ENCODE data around the gene FSTL4. TPM values are rescaled to one million over a fixed set of nuclear protein-coding genes. Genes with fewer than 3 reads are reported as not detected.

Gene FSTL4
- total and polyA plus RNA-seq, 2 experiments from 2014 or later: 1.4 to 2.8 TPM

DNA sequence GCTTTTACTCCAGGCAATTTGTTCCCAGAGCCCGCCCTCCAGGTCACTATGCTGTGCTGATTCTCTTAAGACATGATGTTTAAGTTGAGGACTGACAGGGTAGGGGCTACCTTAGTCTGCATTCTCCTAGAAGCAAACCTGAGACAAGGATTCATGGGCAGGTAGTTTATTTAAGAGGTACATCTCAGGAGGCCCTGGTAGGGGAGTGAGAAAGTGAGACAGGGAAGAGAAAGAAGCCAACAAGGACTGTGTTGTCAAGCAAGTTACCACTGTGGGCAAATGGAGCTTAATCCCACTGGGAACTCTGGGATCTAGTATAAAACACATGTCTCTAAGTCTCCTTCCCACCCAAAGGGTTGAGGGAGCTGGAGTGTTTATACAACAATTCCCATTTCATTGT is 43.6 kb upstream of the FSTL4 start (continued):
- TF ChIP-seq, protein P1, sequence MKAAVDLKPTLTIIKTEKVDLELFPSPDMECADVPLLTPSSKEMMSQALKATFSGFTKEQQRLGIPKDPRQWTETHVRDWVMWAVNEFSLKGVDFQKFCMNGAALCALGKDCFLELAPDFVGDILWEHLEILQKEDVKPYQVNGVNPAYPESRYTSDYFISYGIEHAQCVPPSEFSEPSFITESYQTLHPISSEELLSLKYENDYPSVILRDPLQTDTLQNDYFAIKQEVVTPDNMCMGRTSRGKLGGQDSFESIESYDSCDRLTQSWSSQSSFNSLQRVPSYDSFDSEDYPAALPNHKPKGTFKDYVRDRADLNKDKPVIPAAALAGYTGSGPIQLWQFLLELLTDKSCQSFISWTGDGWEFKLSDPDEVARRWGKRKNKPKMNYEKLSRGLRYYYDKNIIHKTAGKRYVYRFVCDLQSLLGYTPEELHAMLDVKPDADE (IDR thresholded peaks at IDR 0.05): no peak
- TF ChIP-seq, protein P2, sequence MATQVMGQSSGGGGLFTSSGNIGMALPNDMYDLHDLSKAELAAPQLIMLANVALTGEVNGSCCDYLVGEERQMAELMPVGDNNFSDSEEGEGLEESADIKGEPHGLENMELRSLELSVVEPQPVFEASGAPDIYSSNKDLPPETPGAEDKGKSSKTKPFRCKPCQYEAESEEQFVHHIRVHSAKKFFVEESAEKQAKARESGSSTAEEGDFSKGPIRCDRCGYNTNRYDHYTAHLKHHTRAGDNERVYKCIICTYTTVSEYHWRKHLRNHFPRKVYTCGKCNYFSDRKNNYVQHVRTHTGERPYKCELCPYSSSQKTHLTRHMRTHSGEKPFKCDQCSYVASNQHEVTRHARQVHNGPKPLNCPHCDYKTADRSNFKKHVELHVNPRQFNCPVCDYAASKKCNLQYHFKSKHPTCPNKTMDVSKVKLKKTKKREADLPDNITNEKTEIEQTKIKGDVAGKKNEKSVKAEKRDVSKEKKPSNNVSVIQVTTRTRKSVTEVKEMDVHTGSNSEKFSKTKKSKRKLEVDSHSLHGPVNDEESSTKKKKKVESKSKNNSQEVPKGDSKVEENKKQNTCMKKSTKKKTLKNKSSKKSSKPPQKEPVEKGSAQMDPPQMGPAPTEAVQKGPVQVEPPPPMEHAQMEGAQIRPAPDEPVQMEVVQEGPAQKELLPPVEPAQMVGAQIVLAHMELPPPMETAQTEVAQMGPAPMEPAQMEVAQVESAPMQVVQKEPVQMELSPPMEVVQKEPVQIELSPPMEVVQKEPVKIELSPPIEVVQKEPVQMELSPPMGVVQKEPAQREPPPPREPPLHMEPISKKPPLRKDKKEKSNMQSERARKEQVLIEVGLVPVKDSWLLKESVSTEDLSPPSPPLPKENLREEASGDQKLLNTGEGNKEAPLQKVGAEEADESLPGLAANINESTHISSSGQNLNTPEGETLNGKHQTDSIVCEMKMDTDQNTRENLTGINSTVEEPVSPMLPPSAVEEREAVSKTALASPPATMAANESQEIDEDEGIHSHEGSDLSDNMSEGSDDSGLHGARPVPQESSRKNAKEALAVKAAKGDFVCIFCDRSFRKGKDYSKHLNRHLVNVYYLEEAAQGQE (IDR thresholded peaks at IDR 0.05; ENCODE audit: unreplicated experiment): no peak
- TF ChIP-seq EZH2phosphoT487 (IDR thresholded peaks at IDR 0.05; ENCODE audit: unreplicated experiment) (no peak), ZNF114 (CRISPR knock-in tag; IDR thresholded peaks at IDR 0.05) (no peak), EZH2 (IDR thresholded peaks at IDR 0.05; ENCODE audit: low read depth, unreplicated experiment) (no peak), STAT1 (IDR thresholded peaks at IDR 0.05; ENCODE audit: unreplicated experiment) (no peak)
- TF ChIP-seq, protein P3, sequence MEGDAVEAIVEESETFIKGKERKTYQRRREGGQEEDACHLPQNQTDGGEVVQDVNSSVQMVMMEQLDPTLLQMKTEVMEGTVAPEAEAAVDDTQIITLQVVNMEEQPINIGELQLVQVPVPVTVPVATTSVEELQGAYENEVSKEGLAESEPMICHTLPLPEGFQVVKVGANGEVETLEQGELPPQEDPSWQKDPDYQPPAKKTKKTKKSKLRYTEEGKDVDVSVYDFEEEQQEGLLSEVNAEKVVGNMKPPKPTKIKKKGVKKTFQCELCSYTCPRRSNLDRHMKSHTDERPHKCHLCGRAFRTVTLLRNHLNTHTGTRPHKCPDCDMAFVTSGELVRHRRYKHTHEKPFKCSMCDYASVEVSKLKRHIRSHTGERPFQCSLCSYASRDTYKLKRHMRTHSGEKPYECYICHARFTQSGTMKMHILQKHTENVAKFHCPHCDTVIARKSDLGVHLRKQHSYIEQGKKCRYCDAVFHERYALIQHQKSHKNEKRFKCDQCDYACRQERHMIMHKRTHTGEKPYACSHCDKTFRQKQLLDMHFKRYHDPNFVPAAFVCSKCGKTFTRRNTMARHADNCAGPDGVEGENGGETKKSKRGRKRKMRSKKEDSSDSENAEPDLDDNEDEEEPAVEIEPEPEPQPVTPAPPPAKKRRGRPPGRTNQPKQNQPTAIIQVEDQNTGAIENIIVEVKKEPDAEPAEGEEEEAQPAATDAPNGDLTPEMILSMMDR (conservative IDR thresholded peaks at IDR 0.05; ENCODE audit: low read depth in 2 of 2): no peak

DNA sequence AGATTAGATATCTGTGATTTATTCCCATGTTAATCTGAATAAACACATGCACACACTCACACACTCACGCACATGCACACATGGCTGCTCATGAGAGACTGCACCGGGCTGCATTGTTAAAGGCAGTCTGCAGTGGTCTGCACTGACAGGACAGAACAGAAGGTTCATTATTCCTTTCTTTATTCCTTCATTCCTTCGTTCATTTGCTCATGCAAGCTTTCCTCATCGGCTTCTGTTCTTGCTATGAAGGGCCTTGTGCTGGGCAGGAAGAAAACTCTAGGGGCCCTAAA is 41.4 kb upstream of the FSTL4 start:
- H3K27ac ChIP-seq (ENCODE audit: low read depth): no peak overlapping the region
- ATAC-seq (no peak), DNase-seq (ENCODE audit: low spot score) (no peak)
- H4K20me1 ChIP-seq (replicated peaks; ENCODE audit: insufficient read depth): no peaks in the 10 kb centered on the region
- no peak overlapping the region for H3K4me2 ChIP-seq
- Mint-ChIP-seq H3K36me3 (ENCODE audit: low read depth) (no peaks in the 10 kb centered on the region), H3K27me3 (ENCODE audit: insufficient read depth, low read depth, poor library complexity) (peaks cover 2% of the 10 kb centered on the region), H3K4me3 (no peak overlapping the region), H3K27ac (no peak overlapping the region), H3K4me1 (no peaks in the 10 kb centered on the region), H3K9me3 (no peaks in the 10 kb centered on the region)
- no peaks in the 10 kb centered on the region for H3K79me2 ChIP-seq (replicated peaks; ENCODE audit: insufficient read depth)
- no peak for TF ChIP-seq JUNB (IDR thresholded peaks at IDR 0.05; ENCODE audit: unreplicated experiment)
- no peak for TF ChIP-seq CREB1 (CRISPR knock-in tag; IDR thresholded peaks at IDR 0.05; ENCODE audit: low read depth)
- TF ChIP-seq ZNF114 (CRISPR knock-in tag; IDR thresholded peaks at IDR 0.05): no peak
- no peak for TF ChIP-seq EZH2 (IDR thresholded peaks at IDR 0.05; ENCODE audit: low read depth, unreplicated experiment)
- TF ChIP-seq, protein P2 (IDR thresholded peaks at IDR 0.05; ENCODE audit: unreplicated experiment): no peak
- peaks cover 7% of the 10 kb centered on the region for H3K9me2 ChIP-seq (ENCODE audit: insufficient read depth)
- no peaks in the 10 kb centered on the region for H3K27me3 ChIP-seq (ENCODE audit: insufficient read depth)
- no peak overlapping the region for H3K4me3 ChIP-seq
- H2AFZ ChIP-seq: no peak overlapping the region
- no peaks in the 10 kb centered on the region for H3F3A ChIP-seq (replicated peaks; ENCODE audit: low read depth)
- H3K36me3 ChIP-seq (ENCODE audit: insufficient read depth): no peaks in the 10 kb centered on the region
- H3K4me1 ChIP-seq (ENCODE audit: insufficient read depth): peaks cover 2% of the 10 kb centered on the region
